MM.1S (cell line): Measurements from ENCODE around the gene TSPEAR.

Experiments used
- DNase-seq: peaks from one replicate; pipeline ENCODE4 v3.0.0-alpha.2; 2015
- H2AFZ ChIP-seq: fragments of 300-600 bp; sonication (generic); 2 replicates; pipeline ENCODE4 v1.6.0; 2016; ENCODE audit warnings: antibody characterized with exemption, low read length
- H3F3A ChIP-seq: fragments of 300-600 bp; sonication (generic); 2 replicates; pipeline ENCODE4 v1.6.1; 2016; ENCODE audit warnings: mild to moderate bottlenecking, antibody characterized with exemption, low read length, moderate library complexity, mixed read lengths; ENCODE audit not compliant: insufficient read depth
- H3K27ac ChIP-seq: fragments of 300-600 bp; sonication (generic); 2 replicates; pipeline ENCODE4 v1.5.1; 2016; ENCODE audit warnings: mild to moderate bottlenecking, low read length
- H3K27me3 ChIP-seq: fragments of 300-600 bp; sonication (generic); replicated peaks from 2 replicates; pipeline ENCODE4 v1.6.0; 2016; ENCODE audit warnings: low read length; ENCODE audit not compliant: insufficient read depth
- H3K36me3 ChIP-seq: fragments of 300-600 bp; sonication (generic); replicated peaks from 2 replicates; pipeline ENCODE4 v1.6.1; 2016; ENCODE audit warnings: mild to moderate bottlenecking, low read length, mixed read lengths; ENCODE audit not compliant: insufficient read depth
- H3K4me1 ChIP-seq: fragments of 300-600 bp; sonication (generic); 2 replicates; pipeline ENCODE4 v1.6.1; 2016; ENCODE audit warnings: low read length, mixed read lengths
- H3K4me2 ChIP-seq: fragments of 300-600 bp; sonication (generic); 2 replicates; pipeline ENCODE4 v1.6.0; 2016; ENCODE audit warnings: low read depth, low read length
- H3K4me3 ChIP-seq: fragments of 300-600 bp; sonication (generic); 2 replicates; pipeline ENCODE4 v1.5.1; 2016; ENCODE audit warnings: low read length, mixed read lengths
- H3K79me2 ChIP-seq: fragments of 300-600 bp; sonication (generic); 2 replicates; pipeline ENCODE4 v1.6.1; 2016; ENCODE audit warnings: mixed run types, low read length, mixed read lengths
- H3K9ac ChIP-seq: fragments of 300-600 bp; sonication (generic); 2 replicates; pipeline ENCODE4 v1.6.1; 2016; ENCODE audit warnings: low read length, mixed read lengths
- H3K9me2 ChIP-seq: fragments of 300-600 bp; sonication (generic); replicated peaks from 2 replicates; pipeline ENCODE4 v1.6.1; 2016; ENCODE audit warnings: mild to moderate bottlenecking, low read length, mixed read lengths; ENCODE audit not compliant: insufficient read depth
- H3K9me3 ChIP-seq: fragments of 300-600 bp; sonication (generic); replicated peaks from 2 replicates; pipeline ENCODE4 v1.6.1; 2016; ENCODE audit warnings: mild to moderate bottlenecking, low read length, mixed read lengths; ENCODE audit not compliant: insufficient read depth
- H4K20me1 ChIP-seq: fragments of 300-600 bp; sonication (generic); 2 replicates; pipeline ENCODE4 v1.6.1; 2016; ENCODE audit warnings: mild to moderate bottlenecking, low read length, moderate library complexity, mixed read lengths; ENCODE audit not compliant: insufficient read depth
- CTCF ChIP-seq: fragments of 300-600 bp; sonication (generic); IDR thresholded peaks from 2 replicates; pipeline ENCODE4 v1.5.1; 2016; ENCODE audit warnings: antibody characterized with exemption, low read length, mixed read lengths
- EZH2 ChIP-seq: fragments of 300-600 bp; sonication (generic); optimal IDR thresholded peaks from 2 replicates; pipeline ENCODE3; 2017; ENCODE audit warnings: low read depth, mild to moderate bottlenecking, antibody characterized with exemption, low read length, mixed read lengths
- EZH2phosphoT487 ChIP-seq: fragments of 300-600 bp; sonication (generic); IDR thresholded peaks from 2 replicates; pipeline ENCODE4 v1.6.1; 2018; ENCODE audit warnings: antibody characterized with exemption, low read length

Gene TSPEAR

GRCh38 chr21:44567481-44568171 lies 143.7 kb downstream of the TSPEAR start:
- Histone ChIP-seq H3K4me1 (no peaks in the 10 kb centered on the region), H3K4me2 (no peak overlapping the region), H4K20me1 (no peaks in the 10 kb centered on the region), H3K9ac (no peak overlapping the region), H3K79me2 (no peaks in the 10 kb centered on the region), H3K4me3 (no peak overlapping the region), H3K27me3 (peaks cover 99% of the 10 kb centered on the region), H3F3A (no peaks in the 10 kb centered on the region), H3K9me3 (no peaks in the 10 kb centered on the region), H3K27ac (no peak overlapping the region), H2AFZ (no peak overlapping the region), H3K9me2 (no peaks in the 10 kb centered on the region), H3K36me3 (no peaks in the 10 kb centered on the region)
- no peak for DNase-seq
- TF ChIP-seq EZH2 (no peak), EZH2phosphoT487 (no peak), CTCF (no peak)

- Histone ChIP-seq H2AFZ (no peak overlapping the region), H3K9me2 (no peaks in the 10 kb centered on the region), H3K4me3 (no peak overlapping the region), H3K9ac (no peak overlapping the region), H4K20me1 (no peaks in the 10 kb centered on the region), H3F3A (no peaks in the 10 kb centered on the region), H3K9me3 (no peaks in the 10 kb centered on the region), H3K27ac (no peak overlapping the region), H3K36me3 (no peaks in the 10 kb centered on the region), H3K27me3 (peaks cover 99% of the 10 kb centered on the region), H3K4me1 (no peaks in the 10 kb centered on the region), H3K79me2 (no peaks in the 10 kb centered on the region), H3K4me2 (no peak overlapping the region)
- no peak for DNase-seq
- TF ChIP-seq CTCF = no peak
- no peak for TF ChIP-seq EZH2phosphoT487
These were observed 145.0 kb downstream of the TSPEAR start for GRCh38 chr21:44566403-44566802.

- H3K27ac ChIP-seq = no peak overlapping the region
- no peak overlapping the region for H2AFZ ChIP-seq
- H3K4me3 ChIP-seq = no peak overlapping the region
- H3K36me3 ChIP-seq = no peaks in the 10 kb centered on the region
- H3K9ac ChIP-seq = no peak overlapping the region
- H3K79me2 ChIP-seq = no peaks in the 10 kb centered on the region
- no peaks in the 10 kb centered on the region for H3F3A ChIP-seq
- no peaks in the 10 kb centered on the region for H3K9me2 ChIP-seq
- H3K9me3 ChIP-seq = no peaks in the 10 kb centered on the region
- H3K27me3 ChIP-seq = peaks cover 92% of the 10 kb centered on the region
- H4K20me1 ChIP-seq = no peaks in the 10 kb centered on the region
- H3K4me1 ChIP-seq = no peaks in the 10 kb centered on the region
- DNase-seq = no peak
- TF ChIP-seq EZH2phosphoT487 = no peak
- TF ChIP-seq CTCF = no peak
- no peak for TF ChIP-seq EZH2
- no peak overlapping the region for H3K4me2 ChIP-seq
These were observed 146.3 kb downstream of the TSPEAR start for GRCh38 chr21:44564886-44565598.
